H1 (cell line): ENCODE results near the gene TAS2R5. TPM values are rescaled to one million over a fixed set of nuclear protein-coding genes. Genes with fewer than 3 reads are reported as not detected.

Experiments used
- polyA plus RNA-seq, 7 experiments: library from polyadenylated mRNA; depleted of rRNA in 3 of 7; stranded (reverse) in 5 of 7; unstranded in 2 of 7; fragments of >200 nt in 5 of 7; fragments of 200-250 nt in 2 of 7; gene quantifications; 1 replicate in 5 of 7; 2 replicates in 1 of 7; 4 replicates in 1 of 7; pipeline versions ENCODE4 v1.2.1 to v1.2.3, GENCODE V29; 2011 to 2013; ENCODE audit warnings: missing spikeins in 2 of 7, mixed read lengths in 2 of 7
- total RNA-seq: library from RNA; stranded (reverse); fragmentation: NEBNext Ultra II Directional; extraction: Animal tissue kit (Norgen Biotek cat#: 25700); gene quantifications from 2 replicates; pipeline ENCODE4 v1.2.1, GENCODE V29; 2021

Gene TAS2R5
- total and polyA plus RNA-seq, 2 of the 8 experiments (the other 6 are each of a cell fraction or from before 2014, with no cell fraction given), result 1.5 to 6.2 TPM

Other genes starting within 250 kb of the TAS2R5 start
- 30.0 and 34.0 TPM in 2 replicates for gene AGK, start 238.8 kb upstream of the TAS2R5 start, total RNA-seq
- 19.9 and 25.8 TPM in 2 replicates for gene AGK, start 238.8 kb upstream of the TAS2R5 start, polyA plus RNA-seq (2011; rRNA removed)
- gene DENND11, start 88.1 kb upstream of the TAS2R5 start, total RNA-seq, result 26.8 and 27.1 TPM in 2 replicates
- gene DENND11, start 88.1 kb upstream of the TAS2R5 start, polyA plus RNA-seq (2011; rRNA removed), result 8.0 and 9.3 TPM in 2 replicates
- gene WEE2, start 81.9 kb upstream of the TAS2R5 start, total RNA-seq, result not detected in 2 replicates
- 0.02 TPM in 1 of 2 replicates, not detected in the other for gene WEE2, start 81.9 kb upstream of the TAS2R5 start, polyA plus RNA-seq (2011; rRNA removed)
- gene SSBP1, start 51.9 kb upstream of the TAS2R5 start, total RNA-seq, result 254 and 259 TPM in 2 replicates
- 65.7 and 136 TPM in 2 replicates for gene SSBP1, start 51.9 kb upstream of the TAS2R5 start, polyA plus RNA-seq (2011; rRNA removed)
- 0.59 and 0.99 TPM in 2 replicates for gene TAS2R3, start 26.1 kb upstream of the TAS2R5 start, total RNA-seq
- 0.48 and 0.49 TPM in 2 replicates for gene TAS2R3, start 26.1 kb upstream of the TAS2R5 start, polyA plus RNA-seq (2011; rRNA removed)
- gene TAS2R4, start 13.5 kb upstream of the TAS2R5 start, total RNA-seq, result 1.3 TPM in 2 replicates
- gene TAS2R4, start 13.5 kb upstream of the TAS2R5 start, polyA plus RNA-seq (2011; rRNA removed), result 0.86 and 0.88 TPM in 2 replicates
- not detected in 2 replicates for gene PRSS37, start 51.3 kb downstream of the TAS2R5 start, total RNA-seq
- gene PRSS37, start 51.3 kb downstream of the TAS2R5 start, polyA plus RNA-seq (2011; rRNA removed), result not detected in 2 replicates
- gene OR9A4, start 126.2 kb downstream of the TAS2R5 start, total RNA-seq, result not detected in 2 replicates
- not detected in 2 replicates for gene OR9A4, start 126.2 kb downstream of the TAS2R5 start, polyA plus RNA-seq (2011; rRNA removed)
- gene CLEC5A, start 156.8 kb downstream of the TAS2R5 start, total RNA-seq, result not detected in 2 replicates
- not detected in 2 replicates for gene CLEC5A, start 156.8 kb downstream of the TAS2R5 start, polyA plus RNA-seq (2011; rRNA removed)
- not detected in 2 replicates for gene TAS2R38, start 183.6 kb downstream of the TAS2R5 start, total RNA-seq
- 0.08 and 0.11 TPM in 2 replicates for gene TAS2R38, start 183.6 kb downstream of the TAS2R5 start, polyA plus RNA-seq (2011; rRNA removed)
- gene MGAM, start 205.7 kb downstream of the TAS2R5 start, total RNA-seq, result 0.06 TPM in 2 replicates
- gene MGAM, start 205.7 kb downstream of the TAS2R5 start, polyA plus RNA-seq (2011; rRNA removed), result 0.03 and 0.05 TPM in 2 replicates